NCI-H345 (cell line): ENCODE results near the gene IFITM2.

ENCODE experiments used
- DNase-seq: peaks from one replicate; lab custom pipeline; 2025; lab: John Stamatoyannopoulos, UW

The IFITM2 gene

DNA sequence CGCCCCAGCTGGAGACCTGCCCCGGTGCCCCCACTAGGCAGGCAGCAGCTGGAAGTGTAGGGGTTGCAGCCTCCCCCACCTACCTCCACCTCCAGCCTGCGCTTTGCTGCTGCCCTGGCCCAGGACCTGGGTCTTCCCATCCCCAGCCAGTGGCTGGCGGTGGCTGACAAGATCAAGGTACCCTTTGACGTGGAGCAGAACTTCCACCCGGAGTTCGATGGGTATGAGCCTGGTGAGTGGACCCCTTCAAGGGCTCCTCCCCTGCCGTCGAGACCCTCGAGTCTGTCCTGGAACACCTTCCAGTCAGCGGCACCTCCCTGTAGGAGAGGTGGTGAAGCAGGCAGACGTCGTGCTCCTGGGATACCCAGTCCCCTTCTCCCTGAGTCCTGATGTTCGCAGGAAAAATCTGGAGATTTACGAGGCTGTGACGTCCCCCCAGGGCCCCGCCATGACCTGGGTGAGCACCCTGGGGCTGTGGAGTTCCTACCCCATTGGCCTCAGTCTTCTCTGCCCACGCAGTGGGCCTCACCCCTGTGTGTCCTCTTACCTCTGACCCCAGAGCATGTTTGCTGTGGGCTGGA lies 14.3 kb upstream of the IFITM2 start:
- DNase-seq, result no peak

DNA sequence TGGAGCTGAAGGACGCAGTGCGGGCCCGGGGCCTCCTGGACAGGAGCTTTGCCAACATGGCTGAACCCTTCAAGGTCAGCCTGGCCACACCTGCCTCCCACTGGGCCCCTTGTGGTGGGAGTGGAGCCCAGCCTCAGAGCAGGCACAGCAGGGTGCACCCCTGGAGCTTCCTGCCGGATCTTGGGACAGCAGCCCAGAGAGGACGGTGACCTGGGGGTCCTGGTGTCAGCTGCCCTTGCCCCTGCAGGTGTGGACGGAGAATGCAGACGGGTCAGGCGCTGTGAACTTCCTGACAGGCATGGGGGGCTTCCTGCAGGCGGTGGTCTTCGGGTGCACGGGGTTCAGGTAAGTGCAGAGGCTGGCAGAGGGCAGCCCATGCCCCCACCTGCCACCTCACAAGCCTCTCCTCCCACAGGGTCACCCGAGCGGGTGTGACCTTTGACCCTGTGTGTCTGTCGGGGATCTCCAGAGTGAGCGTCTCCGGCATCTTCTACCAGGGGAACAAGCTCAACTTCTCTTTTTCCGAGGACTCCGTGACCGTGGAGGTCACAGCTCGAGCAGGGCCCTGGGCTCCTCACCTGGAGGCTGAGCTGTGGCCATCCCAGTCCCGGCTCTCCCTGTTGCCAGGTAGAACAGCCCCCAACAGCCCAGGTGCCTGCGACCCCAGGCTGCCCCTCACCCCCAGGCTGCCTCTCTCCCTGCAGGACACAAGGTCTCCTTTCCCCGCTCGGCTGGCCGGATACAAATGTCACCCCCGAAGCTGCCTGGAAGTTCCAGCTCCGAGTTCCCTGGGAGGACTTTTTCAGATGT lies 13.6 kb upstream of the IFITM2 start:
- no peak for DNase-seq

- no peak for DNase-seq
Observed at GRCh38 chr11:294780-295179, 12.8 kb upstream of the IFITM2 start.

DNA sequence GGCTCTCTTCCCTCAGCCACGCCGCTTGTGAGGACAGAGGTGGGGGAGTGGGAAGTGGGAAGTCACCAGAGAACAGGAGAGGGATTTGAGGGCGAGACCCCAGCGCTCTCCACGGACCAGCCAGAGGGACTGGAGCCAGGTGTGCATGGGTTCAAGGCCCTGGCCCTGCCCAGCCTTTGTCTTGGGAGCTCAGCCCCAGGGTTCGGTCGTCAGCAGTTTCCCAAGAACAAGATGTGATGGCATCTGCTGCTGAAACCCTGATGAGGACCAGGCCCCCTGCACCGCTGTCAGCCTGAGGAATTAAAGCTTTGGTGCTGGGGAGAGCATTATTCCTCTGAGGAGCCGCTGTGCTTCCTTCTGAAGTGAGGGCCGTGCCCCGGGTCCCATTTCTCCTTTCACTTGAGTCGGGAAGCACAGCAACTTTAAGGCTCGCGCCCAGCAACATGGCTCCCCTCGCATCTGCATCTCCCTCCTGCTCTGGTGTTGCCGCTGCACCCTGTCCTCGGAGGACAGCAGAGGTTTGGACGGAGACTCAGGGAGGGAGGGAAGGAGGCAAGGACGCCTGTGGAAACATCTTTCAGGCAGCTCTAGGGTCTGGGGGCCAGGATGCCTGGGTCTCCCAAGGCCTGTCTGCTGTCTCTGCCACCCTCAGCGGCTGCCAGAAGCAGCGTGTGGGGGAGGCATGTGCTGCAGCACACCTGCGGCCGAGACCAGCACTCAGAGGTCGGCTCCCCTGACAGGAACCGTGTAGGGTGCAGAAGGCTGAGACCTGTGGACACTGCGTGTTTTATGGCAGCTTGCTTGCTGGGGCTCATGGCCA lies 12.1 kb upstream of the IFITM2 start:
- DNase-seq, result no peak

GRCh38 chr11:296171-297050 lies 11.2 kb upstream of the IFITM2 start:
- no peak for DNase-seq

DNA sequence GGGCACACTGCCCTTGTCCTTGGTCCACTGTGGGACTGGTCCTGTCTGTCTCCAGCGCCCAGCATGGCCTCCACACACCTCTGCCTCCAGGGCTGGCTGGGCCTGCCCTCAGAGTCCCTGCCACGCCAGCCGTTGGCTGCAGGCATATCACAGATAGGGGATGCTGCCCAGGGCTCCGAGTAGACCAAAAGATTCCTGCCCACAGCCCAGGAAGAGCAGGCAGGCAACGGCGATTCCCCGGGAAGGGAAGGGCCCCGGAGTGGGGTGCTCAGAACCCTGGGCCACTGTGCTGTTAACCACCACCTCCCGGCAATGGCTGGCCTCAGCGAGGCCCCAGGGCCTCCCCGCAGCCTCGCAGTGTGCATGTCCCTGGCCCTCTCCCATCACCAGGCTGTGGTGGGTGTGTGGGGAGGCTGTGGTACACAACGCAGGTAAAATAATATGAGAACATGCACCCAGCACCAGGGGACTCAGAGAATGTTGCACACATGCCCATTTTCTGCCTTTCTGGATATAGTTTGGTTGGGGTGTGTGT lies 10.5 kb upstream of the IFITM2 start:
- DNase-seq, result no peak

- no peak for DNase-seq
Observed at GRCh38 chr11:297586-298405, 9.8 kb upstream of the IFITM2 start.

DNA sequence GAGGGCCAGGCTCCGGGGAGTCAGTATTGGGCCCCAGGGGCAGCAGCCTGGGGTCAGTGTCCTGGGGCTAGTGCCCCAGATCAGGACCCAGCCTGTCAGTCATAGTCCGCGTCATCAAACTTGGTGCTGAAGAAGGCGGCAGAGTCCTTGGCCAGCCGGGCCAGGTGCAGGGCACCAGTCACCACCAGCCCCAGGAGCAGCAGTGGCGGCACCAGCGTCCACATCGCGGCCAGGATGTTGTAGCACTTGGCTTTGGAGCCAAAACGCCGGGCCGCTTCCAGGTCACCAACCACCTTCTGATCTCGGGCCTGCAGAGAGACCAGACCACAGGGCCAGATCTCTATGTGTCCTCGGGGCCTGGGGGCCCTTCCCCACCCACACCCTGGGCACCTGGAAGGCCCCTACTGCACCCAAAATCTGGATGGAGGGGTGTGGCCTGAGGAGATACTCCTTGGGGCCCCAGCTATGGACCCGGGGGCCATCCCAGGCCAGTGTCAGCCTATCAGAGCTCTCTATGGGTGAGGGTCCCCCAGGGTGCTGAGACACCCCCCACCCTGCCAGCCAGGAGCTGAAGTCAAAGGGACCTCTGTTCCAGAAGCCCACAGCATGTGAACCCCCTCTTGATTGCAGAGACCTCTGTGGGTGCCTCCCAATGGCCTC lies 9.1 kb upstream of the IFITM2 start:
- no peak for DNase-seq

- no peak for DNase-seq
Observed at GRCh38 chr11:299081-299891, 8.3 kb upstream of the IFITM2 start, which contains the start of gene IFITM5. Gene IFITM5 (minus strand): TSS chr11:299526. CDS start chr11:299490, 36 bp downstream.

DNA sequence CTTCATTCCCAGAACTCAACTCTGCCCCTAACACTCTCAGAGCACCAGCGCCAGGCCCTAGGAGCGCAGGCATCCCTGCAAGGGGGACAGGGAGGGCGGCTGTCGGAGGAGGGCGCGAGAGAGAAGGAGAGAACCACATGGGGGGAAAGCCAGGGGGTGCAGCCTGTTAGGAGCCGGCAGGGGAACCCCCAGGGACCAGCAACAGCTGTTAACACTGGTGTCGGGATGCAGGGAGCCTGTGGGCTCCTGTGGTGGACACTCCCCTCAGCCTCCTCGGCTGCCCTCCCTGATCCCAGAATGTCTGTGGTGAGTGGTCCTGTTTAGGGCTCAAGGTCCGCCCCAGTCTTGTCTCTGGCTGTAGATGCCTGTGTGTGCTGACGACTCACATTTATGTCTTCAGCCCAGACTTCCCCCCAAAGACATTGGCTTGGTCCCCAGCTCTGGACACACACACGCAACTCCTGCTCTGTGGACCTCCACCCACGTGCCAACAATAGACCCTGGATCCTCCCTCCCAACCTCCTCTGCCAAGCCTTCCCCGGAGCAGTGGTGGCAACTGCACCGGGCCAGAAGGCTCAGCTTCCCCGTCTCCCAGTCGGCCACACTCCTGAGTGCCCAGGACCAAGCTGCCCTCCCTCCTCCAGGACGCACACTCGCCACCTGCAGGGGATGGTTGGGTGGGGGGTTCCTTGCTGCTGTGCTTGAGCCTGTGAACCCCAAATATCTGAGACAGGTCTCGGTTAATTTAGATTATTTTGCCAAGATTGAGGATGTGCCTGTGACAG lies 7.5 kb upstream of the IFITM2 start:
- no peak for DNase-seq

GRCh38 chr11:303363-303762 lies 4.3 kb upstream of the IFITM2 start:
- DNase-seq, result no peak

DNA sequence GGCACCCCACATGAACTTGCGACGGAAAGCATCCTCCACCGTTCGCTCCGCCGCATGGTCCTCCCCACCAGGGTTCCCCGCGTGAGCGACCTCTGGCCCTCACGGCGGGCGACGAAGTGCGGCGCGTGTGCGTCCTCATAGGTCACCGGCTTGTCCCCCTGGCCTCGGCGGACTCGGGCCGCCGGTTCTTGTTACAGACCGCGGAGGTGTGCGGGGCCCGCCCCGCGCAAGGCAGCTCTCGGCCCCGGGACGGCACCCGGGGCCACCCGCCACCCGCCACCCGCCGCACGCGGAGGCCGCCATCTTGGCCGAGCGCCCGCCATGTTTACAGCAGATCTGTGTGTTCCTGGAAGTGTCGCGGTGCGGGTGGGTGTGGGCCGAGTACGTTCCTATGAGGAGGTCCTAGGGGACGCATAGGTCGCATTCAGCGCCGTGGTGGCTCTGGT lies 3.5 kb upstream of the IFITM2 start:
- DNase-seq, result no peak

DNA sequence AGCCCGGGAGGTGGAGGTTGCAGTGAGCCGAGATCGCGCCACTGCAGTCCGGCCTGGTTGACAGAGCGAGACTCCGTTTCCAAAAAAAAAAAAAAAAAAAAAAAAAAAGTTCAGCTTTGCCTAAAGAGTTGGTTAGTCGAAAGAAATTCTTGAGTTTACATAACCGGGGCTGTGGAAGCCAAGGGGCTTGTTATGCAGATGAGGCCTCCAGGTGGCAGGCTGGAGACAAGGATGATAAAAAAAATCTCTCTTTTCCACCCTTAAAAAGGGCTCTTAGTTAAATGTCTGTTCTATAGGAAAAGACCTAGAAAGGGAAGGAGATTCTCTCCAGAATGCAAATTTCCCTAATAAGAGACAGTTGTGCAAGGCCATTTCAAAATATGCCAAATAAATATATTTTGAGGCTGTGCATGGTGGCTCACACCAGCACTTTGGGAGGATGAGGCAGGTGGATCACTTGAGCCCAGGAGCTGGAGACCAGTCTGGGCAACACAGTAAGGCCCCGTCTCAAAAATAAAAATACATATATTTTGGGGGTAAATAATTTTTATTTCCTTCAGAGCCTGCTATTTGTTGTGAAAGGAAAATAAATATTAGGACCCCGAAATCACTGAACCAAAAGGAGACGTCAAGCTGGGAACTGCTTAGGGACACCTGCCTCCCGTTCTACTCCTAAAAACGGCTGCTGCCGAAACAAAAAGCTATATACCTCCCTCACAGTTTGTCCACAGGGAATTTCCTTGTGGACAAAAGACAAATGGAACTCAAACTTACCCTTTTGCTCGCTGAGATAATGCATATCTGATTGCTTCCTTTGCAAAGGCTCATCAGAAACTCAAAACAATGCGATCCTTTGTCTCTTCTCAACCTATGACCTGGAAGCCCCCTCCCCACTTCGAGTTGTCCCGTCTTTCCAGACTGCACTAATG lies 2.4 kb upstream of the IFITM2 start:
- peak; percentile 22 for DNase-seq

GRCh38 chr11:305844-306211 lies 1.8 kb upstream of the IFITM2 start:
- no peak for DNase-seq

- no peak for DNase-seq
Observed at GRCh38 chr11:306645-307371, 808 bp upstream of the IFITM2 start.
